ENCODE measurements around the gene PPM1A.

PPM1A gene

DNA sequence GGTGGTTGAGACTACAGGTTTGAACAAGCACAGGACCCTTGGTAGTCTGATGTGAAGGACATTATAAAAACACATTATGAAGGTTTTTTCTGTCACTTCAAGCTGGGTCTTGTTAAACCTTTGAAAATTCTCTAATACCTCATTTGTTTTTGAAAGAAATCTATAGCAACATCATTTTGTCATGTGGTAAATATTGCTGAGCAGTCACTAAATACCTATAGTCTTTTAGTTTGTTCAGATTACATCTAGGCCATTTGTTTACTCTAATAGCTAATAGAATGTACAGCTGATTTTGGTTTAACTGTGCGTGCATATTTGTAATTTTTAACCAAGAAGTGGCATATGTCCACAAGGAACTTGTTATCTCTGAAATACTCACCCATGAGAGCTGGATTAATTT, 2.9 kb downstream of the PPM1A start:
- no peak for TF ChIP-seq Cebpa-rat (IDR thresholded peaks at IDR 0.05)
- Histone ChIP-seq H3K27ac (no peak overlapping the region), H3K9ac (peak overlapping the region in 6 of 11 experiments; percentile 38 to 100 (median 98); a peak in 5 of 22 replicates), H3K4me2 (peak overlapping the region; percentile 57 to 97 (median 92)), H3K27me3 (no peaks in the 10 kb centered on the region), H3K36me3 (peaks cover 0 to 11% (median 0%) of the 10 kb centered on the region in 11 experiments; a peak in 2 of 22 replicates), H3K9me3 (replicated peaks in 1 of 11) (peaks cover 0 to 13% (median 7%) of the 10 kb centered on the region in 11 experiments; a peak in 8 of 22 replicates), H4K20me1 (peaks cover 10 to 68% (median 38%) of the 10 kb centered on the region in 11 experiments; a peak in 20 of 22 replicates), H3K4me1 (peaks cover 17 to 38% (median 34%) of the 10 kb centered on the region in 10 experiments), H3K4me3 (peak overlapping the region in 1 of 10 experiments; percentile 93; a peak in 2 of 20 replicates)

GRCh38 chr14:60252630-60253029, 3.6 kb downstream of the PPM1A start:
- Histone ChIP-seq H3K4me3 (no peak overlapping the region), H3K9ac (no peak overlapping the region), H3K36me3 (peaks cover 0 to 11% (median 0%) of the 10 kb centered on the region in 11 experiments; a peak in 2 of 22 replicates), H3K4me2 (peak overlapping the region in 2 of 11 experiments; percentile 93; a peak in 1 of 22 replicates), H4K20me1 (peaks cover 10 to 76% (median 44%) of the 10 kb centered on the region in 11 experiments; a peak in 20 of 22 replicates), H3K27me3 (no peaks in the 10 kb centered on the region), H3K9me3 (replicated peaks in 1 of 11) (peaks cover 0 to 13% (median 7%) of the 10 kb centered on the region in 11 experiments; a peak in 8 of 22 replicates), H3K27ac (no peak overlapping the region), H3K4me1 (peaks cover 13 to 31% (median 26%) of the 10 kb centered on the region in 10 experiments)
- peak in 1 of 11 experiments; percentile 32; a peak in 1 of 22 replicates for TF ChIP-seq Cebpa-rat (IDR thresholded peaks at IDR 0.05)

- no peak overlapping the region; a peak in 1 of 22 replicates for H3K4me2 ChIP-seq
These were observed 4.6 kb downstream of the PPM1A start for GRCh38 chr14:60253649-60254048.

GRCh38 chr14:60254176-60254575, 5.2 kb downstream of the PPM1A start:
- Histone ChIP-seq H3K36me3 (peaks cover 0 to 13% (median 0%) of the 10 kb centered on the region in 11 experiments; a peak in 4 of 22 replicates), H3K27ac (no peak overlapping the region), H3K9ac (no peak overlapping the region), H3K4me2 (no peak overlapping the region), H4K20me1 (peaks cover 10 to 91% (median 55%) of the 10 kb centered on the region in 11 experiments; a peak in 20 of 22 replicates), H3K4me3 (no peak overlapping the region), H3K4me1 (peaks cover 6 to 30% (median 18%) of the 10 kb centered on the region in 10 experiments; a peak in 19 of 20 replicates), H3K9me3 (replicated peaks in 1 of 11) (peaks cover 0 to 19% (median 7%) of the 10 kb centered on the region in 11 experiments; a peak in 9 of 22 replicates), H3K27me3 (no peaks in the 10 kb centered on the region)
- no peak for TF ChIP-seq Cebpa-rat (IDR thresholded peaks at IDR 0.05)

More at GRCh38 chr14:60253649-60254048, 4.6 kb downstream of the PPM1A start:
- no peak overlapping the region for H3K9ac ChIP-seq
- H3K4me1 ChIP-seq: peaks cover 6 to 28% (median 18%) of the 10 kb centered on the region in 10 experiments; a peak in 19 of 20 replicates
- peaks cover 0 to 16% (median 7%) of the 10 kb centered on the region in 11 experiments; a peak in 9 of 22 replicates for H3K9me3 ChIP-seq (replicated peaks in 1 of 11)
- H4K20me1 ChIP-seq: peaks cover 10 to 86% (median 51%) of the 10 kb centered on the region in 11 experiments; a peak in 20 of 22 replicates
- H3K27ac ChIP-seq: no peak overlapping the region
- H3K27me3 ChIP-seq: no peaks in the 10 kb centered on the region
- TF ChIP-seq Cebpa-rat (IDR thresholded peaks at IDR 0.05): no peak
- peaks cover 0 to 11% (median 0%) of the 10 kb centered on the region in 11 experiments; a peak in 4 of 22 replicates for H3K36me3 ChIP-seq
- no peak overlapping the region for H3K4me3 ChIP-seq

GRCh38 chr14:60257865-60258264, 8.8 kb downstream of the PPM1A start:
- Histone ChIP-seq H3K4me3 (no peak overlapping the region), H3K4me2 (no peak overlapping the region), H3K27me3 (no peaks in the 10 kb centered on the region), H3K4me1 (peaks cover 0 to 5% (median 0%) of the 10 kb centered on the region in 10 experiments; a peak in 2 of 20 replicates), H3K9ac (no peak overlapping the region), H4K20me1 (peaks cover 0 to 94% (median 32%) of the 10 kb centered on the region in 11 experiments; a peak in 17 of 22 replicates), H3K36me3 (peaks cover 0 to 27% (median 13%) of the 10 kb centered on the region in 11 experiments; a peak in 14 of 22 replicates), H3K9me3 (replicated peaks in 1 of 11) (peaks cover 7 to 39% (median 15%) of the 10 kb centered on the region in 11 experiments), H3K27ac (no peak overlapping the region)
- TF ChIP-seq Cebpa-rat (IDR thresholded peaks at IDR 0.05): no peak

DNA sequence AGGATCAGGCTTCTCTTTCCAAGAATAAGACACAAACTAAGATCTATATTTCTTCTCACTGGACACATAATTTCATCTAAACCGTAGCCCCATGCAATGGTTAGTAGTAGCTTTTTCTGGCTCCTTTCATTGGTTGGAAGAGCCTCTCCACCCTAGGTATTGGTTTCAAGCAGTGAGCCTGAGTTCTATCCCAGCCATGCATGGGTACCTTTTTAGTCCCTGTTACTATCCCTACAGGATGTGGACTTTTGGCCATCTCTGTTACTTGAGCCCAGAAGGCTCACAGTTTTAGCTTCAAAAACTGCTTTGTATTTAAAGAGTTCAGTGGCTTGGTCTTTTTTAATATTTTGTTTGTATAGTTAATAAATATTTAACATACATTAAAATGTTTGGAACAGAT, 16.1 kb downstream of the PPM1A start:
- Histone ChIP-seq H4K20me1 (peaks cover 0 to 96% (median 18%) of the 10 kb centered on the region in 11 experiments; a peak in 15 of 22 replicates), H3K27me3 (no peaks in the 10 kb centered on the region), H3K4me1 (no peaks in the 10 kb centered on the region), H3K27ac (no peak overlapping the region), H3K36me3 (peaks cover 0 to 39% (median 19%) of the 10 kb centered on the region in 11 experiments; a peak in 15 of 22 replicates), H3K9ac (no peak overlapping the region), H3K4me2 (no peak overlapping the region), H3K9me3 (replicated peaks in 1 of 11) (peaks cover 22 to 57% (median 42%) of the 10 kb centered on the region in 11 experiments), H3K4me3 (no peak overlapping the region)
- no peak for TF ChIP-seq Cebpa-rat (IDR thresholded peaks at IDR 0.05)

GRCh38 chr14:60266021-60266937, 17.3 kb downstream of the PPM1A start:
- no peak overlapping the region for H3K27ac ChIP-seq
- peaks cover 0 to 95% (median 22%) of the 10 kb centered on the region in 11 experiments; a peak in 15 of 22 replicates for H4K20me1 ChIP-seq
- no peaks in the 10 kb centered on the region for H3K4me1 ChIP-seq
- H3K4me2 ChIP-seq: no peak overlapping the region
- no peak for TF ChIP-seq Cebpa-rat (IDR thresholded peaks at IDR 0.05)
- H3K9me3 ChIP-seq (replicated peaks in 1 of 11): peaks cover 22 to 53% (median 43%) of the 10 kb centered on the region in 11 experiments
- no peak overlapping the region for H3K9ac ChIP-seq
- H3K36me3 ChIP-seq: peaks cover 6 to 42% (median 21%) of the 10 kb centered on the region in 11 experiments; a peak in 20 of 22 replicates
- H3K27me3 ChIP-seq: no peaks in the 10 kb centered on the region
- H3K4me3 ChIP-seq: no peak overlapping the region; a peak in 1 of 20 replicates

DNA sequence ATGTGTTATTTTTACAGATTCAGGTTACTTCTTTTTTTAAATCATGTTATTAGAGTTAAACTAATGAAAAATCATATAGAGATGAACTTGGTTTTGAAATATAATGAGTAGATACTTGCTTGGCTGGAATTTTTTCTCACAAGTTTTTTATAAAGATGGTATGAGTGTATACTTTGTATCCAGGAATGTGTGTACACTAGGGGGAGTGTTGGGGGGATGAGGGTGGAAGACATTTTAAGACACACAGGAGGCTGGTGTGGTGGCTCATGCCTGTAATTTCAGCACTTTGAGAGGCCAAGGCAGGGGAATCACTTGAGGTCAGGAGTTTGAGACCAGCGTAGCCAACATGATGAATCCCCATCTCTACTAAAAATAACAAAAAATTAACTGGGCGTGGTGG, 23.2 kb downstream of the PPM1A start:
- H3K27ac ChIP-seq: no peak overlapping the region
- peaks cover 6 to 21% (median 14%) of the 10 kb centered on the region in 11 experiments; a peak in 16 of 22 replicates for H3K36me3 ChIP-seq
- H4K20me1 ChIP-seq: peaks cover 22 to 97% (median 48%) of the 10 kb centered on the region in 11 experiments; a peak in 19 of 22 replicates
- peaks cover 0 to 14% (median 5%) of the 10 kb centered on the region in 11 experiments; a peak in 8 of 22 replicates for H3K9me3 ChIP-seq (replicated peaks in 1 of 11)
- H3K9ac ChIP-seq: no peak overlapping the region
- H3K4me2 ChIP-seq: no peak overlapping the region
- H3K4me1 ChIP-seq: peaks cover 12 to 29% (median 17%) of the 10 kb centered on the region in 10 experiments; a peak in 18 of 20 replicates
- H3K4me3 ChIP-seq: no peak overlapping the region
- TF ChIP-seq Cebpa-rat (IDR thresholded peaks at IDR 0.05): no peak
- no peaks in the 10 kb centered on the region for H3K27me3 ChIP-seq
